GM18861 (cell line): ENCODE data around the gene DLGAP3.
"Not testable (repeated sequence)": the region's sequence is repeated elsewhere in the genome, so short reads cannot be mapped to it uniquely, and the experiment has no call there.

Experiments
- ATAC-seq: cut with Tn5 transposase; IDR thresholded peaks from one replicate; pipeline ENCODE4 v1.9.1; 2021; ENCODE audit not compliant: unreplicated experiment

The DLGAP3 gene

DNA sequence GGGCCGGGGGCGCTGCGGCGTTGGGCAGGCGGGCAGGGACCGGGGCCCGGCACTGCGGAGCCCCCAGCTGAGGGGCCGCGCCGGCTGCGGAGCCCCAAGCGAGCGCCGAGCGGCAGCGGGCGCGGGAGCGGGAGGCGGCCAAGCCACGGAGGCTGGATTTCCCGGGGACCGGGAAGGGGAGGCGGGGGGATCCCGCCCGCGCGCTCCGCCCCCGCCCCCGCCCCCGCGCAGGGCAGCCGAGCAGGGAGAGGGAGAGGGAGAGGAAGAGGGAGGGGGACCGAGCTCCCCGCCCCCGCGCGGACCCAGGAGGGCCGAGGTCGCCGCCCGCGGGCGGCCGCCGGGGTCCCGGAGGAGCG lies at the start of gene DLGAP3:
Gene DLGAP3, minus strand, starts transcription at position 154 of the 356 bp plus-strand sequence. CDS start 24,267 bp downstream, outside the sequence.
- ATAC-seq = no peak

- no peak for ATAC-seq
Measured at GRCh38 chr1:34978921-34979320, 49.5 kb upstream of the DLGAP3 start.

DNA sequence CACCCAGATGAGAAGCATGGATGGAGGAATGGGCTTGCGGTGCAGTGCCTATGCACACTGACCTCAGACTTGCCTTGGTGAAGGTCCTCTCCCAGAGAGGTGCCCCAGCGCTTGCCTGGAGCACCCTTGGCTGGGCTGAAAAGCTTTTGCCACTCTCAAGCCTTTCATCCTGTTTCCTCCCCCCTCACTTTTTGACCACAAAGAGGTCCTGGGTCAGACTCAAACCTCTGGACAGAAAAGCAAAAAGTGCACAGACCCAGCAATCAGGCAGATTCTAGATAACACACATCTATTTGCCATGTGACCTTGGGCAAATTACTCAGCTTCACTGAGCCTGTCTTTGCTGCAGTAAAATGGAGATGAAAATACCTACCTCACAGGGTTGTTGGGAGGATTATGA lies 48.4 kb upstream of the DLGAP3 start:
- ATAC-seq = no peak

GRCh38 chr1:34977210-34977471 lies 47.7 kb upstream of the DLGAP3 start:
- no peak for ATAC-seq

DNA sequence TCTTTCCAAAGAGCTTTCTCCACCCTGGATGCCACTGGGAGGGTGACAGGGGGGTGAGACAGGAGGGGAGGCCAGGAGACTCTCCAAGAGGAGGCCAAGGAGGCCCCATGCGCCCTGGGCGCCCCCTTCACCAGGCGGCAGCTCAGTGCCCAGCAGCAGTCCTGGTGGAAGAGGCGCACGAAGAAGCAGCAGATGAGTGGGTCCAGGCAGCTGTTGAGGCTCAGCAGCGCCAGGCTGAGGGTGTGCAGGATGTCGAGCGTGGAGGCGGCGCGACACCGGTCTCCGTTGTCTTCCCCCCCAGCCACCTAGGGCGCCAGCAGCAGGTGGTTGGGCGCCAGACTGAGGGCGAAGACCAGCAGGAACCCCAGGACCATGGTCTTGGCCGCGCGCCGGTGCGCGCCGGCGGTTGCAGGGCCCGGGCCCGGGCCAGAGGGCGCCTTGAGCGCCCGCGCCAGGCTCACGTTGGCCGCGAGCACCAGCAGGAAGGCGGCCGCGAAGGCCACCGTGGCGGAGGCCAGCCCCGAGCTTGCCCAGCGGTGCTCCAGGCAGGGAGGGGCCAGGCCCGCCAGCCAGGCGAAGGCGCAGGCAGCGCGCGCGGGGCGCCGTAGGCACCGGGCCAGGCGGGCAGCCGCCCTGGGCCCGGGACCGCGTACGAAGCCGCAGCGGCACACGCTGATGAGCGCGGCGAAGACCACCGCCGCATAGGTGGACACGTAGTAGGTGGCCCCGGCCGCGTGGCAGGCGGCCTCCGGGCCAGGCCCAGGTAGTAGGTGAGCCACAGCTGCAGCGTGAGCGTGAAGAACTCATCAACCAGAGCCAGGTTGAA lies 47.1 kb upstream of the DLGAP3 start:
- no peak for ATAC-seq

GRCh38 chr1:34975771-34976170 lies 46.3 kb upstream of the DLGAP3 start:
- no peak for ATAC-seq

GRCh38 chr1:34975338-34975737 lies 45.9 kb upstream of the DLGAP3 start:
- ATAC-seq = no peak

DNA sequence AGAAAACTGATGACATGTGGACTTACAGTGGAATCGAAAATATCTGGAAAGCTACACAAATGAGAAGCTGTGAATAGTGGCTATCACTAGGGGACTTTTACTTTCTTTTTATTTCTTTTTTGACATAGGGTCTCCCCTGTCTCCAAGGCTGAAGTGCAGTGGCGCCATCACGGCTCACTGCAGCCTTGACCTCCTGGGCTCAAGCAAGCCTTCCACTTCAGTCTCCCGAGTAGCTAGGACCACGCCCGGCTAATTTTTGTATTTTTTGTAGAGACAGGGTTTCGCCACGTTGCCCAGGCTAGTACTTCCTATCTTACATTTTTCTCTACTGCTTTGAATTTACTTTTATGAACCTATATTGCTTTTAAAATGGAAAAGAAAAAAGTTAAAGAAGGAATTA lies 45.2 kb upstream of the DLGAP3 start:
- ATAC-seq = no peak

DNA sequence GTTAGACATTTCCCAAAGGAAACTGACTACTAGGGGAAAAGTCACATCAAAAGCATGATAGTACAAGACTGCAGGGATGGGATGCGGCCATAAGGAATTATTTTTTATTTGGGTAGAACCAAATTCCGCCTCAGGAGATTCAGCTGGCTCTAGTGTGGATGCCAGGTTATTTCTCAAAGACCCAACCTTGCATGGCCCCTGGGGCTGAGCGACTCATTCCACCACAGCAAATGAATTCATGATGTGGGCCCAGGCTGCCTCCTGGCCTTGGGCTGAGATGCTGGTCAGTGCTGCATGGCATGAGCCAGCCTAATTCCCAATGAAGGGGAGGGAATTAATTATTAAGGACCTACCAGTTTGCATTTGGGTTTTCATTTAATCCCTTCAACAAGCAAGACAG lies 43.9 kb upstream of the DLGAP3 start:
- no peak for ATAC-seq

DNA sequence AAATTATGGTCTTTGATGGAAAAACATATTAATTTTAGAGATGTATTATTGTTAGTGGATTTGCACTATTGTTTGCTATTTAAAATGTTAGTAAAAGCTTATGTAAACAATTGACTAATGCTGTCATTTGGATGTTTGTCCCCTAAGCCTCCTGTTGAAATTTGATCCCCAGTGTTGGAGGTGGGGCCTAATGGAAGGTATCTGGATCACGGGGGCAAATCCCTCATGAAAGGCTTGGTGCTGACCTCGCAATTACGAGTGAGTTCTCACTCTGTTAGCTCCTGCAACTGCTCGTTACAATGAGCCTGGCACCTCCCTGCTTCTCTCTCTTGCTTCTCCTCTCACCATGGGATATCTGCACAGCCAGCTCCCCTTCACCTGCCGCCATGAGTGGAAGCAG lies 41.4 kb upstream of the DLGAP3 start:
- ATAC-seq = no peak

GRCh38 chr1:34970220-34970735 lies 40.8 kb upstream of the DLGAP3 start:
- ATAC-seq = no peak

DNA sequence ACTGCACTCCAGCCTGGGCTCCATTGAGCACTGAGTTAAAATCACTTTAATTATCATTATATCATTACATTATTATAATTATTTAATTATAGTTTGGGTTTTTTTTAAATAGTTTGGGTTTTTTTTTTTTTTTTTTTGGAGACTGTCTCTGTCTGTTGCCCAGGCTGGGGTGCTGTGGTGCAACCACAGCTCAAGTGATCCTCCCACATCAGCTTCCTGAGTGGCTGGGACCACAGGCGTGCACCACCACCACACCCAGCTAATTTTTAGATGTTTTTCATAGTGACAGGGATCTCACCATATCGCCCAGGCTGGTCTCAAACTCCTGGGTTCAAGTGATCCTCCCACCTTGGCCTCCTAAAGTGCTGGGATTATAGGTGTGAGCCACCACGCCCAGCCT lies 38.8 kb upstream of the DLGAP3 start:
- not testable (repeated sequence) for ATAC-seq

GRCh38 chr1:34967672-34968071 lies 38.2 kb upstream of the DLGAP3 start:
- ATAC-seq = not testable (repeated sequence)

GRCh38 chr1:34965597-34965996 lies 36.1 kb upstream of the DLGAP3 start:
- ATAC-seq = no peak

GRCh38 chr1:34950428-34950827 lies 21.0 kb upstream of the DLGAP3 start:
- no peak for ATAC-seq

GRCh38 chr1:34948739-34949138 lies 19.3 kb upstream of the DLGAP3 start:
- not testable (repeated sequence) for ATAC-seq

- not testable (repeated sequence) for ATAC-seq
Measured at GRCh38 chr1:34947641-34948314, 18.3 kb upstream of the DLGAP3 start.

GRCh38 chr1:34946211-34946610 lies 16.8 kb upstream of the DLGAP3 start:
- ATAC-seq = no peak

DNA sequence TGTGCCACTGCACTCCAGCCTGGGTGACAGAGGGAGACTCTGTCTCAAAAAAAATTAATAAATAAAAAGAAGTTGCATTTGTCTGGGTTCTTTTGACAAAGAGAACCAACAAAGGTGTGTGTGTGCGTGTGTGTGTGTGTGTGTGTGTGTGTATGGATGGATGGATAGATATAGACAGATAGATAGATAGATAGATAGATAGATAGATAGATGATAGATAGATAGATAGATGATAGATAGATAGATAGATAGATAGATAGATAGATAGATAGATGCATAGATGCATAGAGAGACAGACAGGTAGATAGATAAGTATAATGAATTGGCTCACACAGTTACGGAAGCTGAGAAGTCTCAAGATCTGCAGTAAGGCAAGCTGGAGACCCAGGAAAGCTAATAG lies 12.3 kb upstream of the DLGAP3 start:
- not testable (repeated sequence) for ATAC-seq

GRCh38 chr1:34930702-34931071 lies 1.2 kb upstream of the DLGAP3 start:
- no peak for ATAC-seq

DNA sequence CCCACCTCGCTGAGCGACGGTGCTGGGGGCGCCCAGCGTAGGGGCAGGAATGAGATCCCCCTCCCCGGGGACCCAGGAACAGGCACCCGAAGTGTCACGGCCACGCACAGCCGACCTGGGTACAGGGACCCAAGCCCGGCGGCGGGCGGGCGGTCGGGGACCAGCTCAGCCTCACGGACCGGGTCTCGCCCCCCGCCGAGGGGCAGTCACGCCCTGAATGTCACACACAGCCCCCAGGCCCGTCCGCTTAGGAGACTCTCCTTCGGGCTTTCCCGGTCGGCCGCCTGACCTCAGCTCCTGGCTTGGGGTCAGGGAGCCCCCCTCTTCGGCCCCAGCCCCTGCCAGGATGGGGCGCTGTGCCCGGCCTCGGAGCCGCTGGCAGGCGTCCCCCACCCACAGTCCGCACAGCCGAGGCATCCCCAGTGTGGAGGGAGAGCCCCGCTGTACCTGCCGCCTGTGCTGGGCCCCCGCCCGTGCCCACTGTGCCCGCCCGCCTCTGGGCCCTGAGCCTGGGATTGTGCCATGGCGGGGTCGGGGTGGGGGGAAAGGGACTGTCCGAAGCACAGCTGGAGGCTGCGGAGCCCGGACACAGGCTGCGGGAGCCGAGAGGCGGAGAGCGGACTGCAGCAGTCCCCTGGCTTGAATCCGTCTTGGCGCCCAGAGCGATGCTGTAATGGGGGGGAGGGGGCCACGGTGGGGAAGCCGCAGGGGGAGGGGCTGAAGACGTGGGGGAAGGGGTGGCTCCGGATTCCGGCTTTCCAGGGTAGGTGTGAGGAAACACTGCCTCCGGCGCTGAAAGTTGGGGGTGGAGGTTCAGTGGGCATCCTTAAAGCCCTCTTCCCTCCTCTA lies 627 bp upstream of the DLGAP3 start:
- ATAC-seq = no peak
